ENCODE results near the gene BMPER. TPM values are rescaled to one million over a fixed set of nuclear protein-coding genes. Genes with fewer than 3 reads are reported as not detected.

BMPER gene
- total and polyA plus RNA-seq, 10 of the 15 experiments (the other 5 are each of a cell fraction or from before 2014, with no cell fraction given): 0.02 to 0.08 TPM; not detected in 8

DNA sequence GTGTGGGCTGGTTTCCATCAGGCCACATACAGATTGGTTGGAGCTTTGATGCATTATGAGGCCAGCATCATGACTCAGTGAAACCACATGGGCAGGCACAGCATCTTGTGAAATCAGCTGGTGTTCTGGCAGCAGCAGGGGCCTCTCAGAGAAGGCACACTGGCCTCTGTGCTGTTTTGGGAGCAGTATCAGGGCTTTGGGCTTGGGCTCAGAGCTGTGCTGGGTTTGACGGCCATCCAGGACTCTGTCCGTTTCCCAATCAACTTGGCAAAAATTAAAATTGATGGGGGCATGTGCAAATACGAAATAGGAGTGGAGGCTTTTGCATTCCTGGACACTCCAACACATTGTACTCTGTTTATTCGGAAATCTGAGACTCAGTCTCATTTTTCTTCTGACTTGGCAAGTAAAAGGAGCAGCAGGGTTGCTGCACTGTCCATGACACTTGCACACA, 190.9 kb downstream of the BMPER start:
- Histone ChIP-seq H3K36me3 (ENCODE audit: control insufficient read depth in 2 of 2, insufficient read depth in 2 of 2, low read length in 1 of 2) (no peaks in the 10 kb centered on the region), H3K27ac (ENCODE audit: control insufficient read depth, insufficient read depth) (no peak overlapping the region), H2AFZ (ENCODE audit: control insufficient read depth, low read depth, low read length) (no peak overlapping the region), H3K79me2 (ENCODE audit: control insufficient read depth, insufficient read depth, low read length) (no peaks in the 10 kb centered on the region), H3K4me2 (ENCODE audit: control insufficient read depth, insufficient read depth) (no peak overlapping the region), H4K20me1 (ENCODE audit: control insufficient read depth, insufficient read depth) (no peaks in the 10 kb centered on the region), H3K4me1 (ENCODE audit: control insufficient read depth, insufficient read depth, low read length) (no peaks in the 10 kb centered on the region), H3K9ac (ENCODE audit: control insufficient read depth, insufficient read depth, low read length) (no peak overlapping the region), H3K9me3 (replicated peaks; ENCODE audit: control insufficient read depth, insufficient read depth, low read length) (no peaks in the 10 kb centered on the region), H3K4me3 (no peak overlapping the region), H3K27me3 (replicated peaks in 1 of 2; ENCODE audit: control insufficient read depth in 2 of 2, insufficient read depth in 2 of 2, low read length in 1 of 2) (no peaks in the 10 kb centered on the region; a peak in 1 of 4 replicates)
- SMC1A ChIA-PET (ENCODE audit: uncharacterized antibody, unreplicated experiment): no interaction called here
- in situ Hi-C loops (cut with MboI): no loop called here
- POLR2A ChIA-PET: no interaction called here
- TF ChIP-seq ATF7 (IDR thresholded peaks at IDR 0.05; ENCODE audit: low read depth): no peak
- TF ChIP-seq WRNIP1 (IDR thresholded peaks at IDR 0.05; ENCODE audit: borderline replicate concordance, low read depth, low read length): no peak
- TF ChIP-seq NBN (IDR thresholded peaks at IDR 0.05): no peak
- no peak for TF ChIP-seq TBL1XR1 (IDR thresholded peaks at IDR 0.05; ENCODE audit: low read depth, low read length)
- no peak for TF ChIP-seq YY1 (IDR thresholded peaks at IDR 0.05; ENCODE audit: low read depth, low read length)
- no peak for TF ChIP-seq ZNF592 (IDR thresholded peaks at IDR 0.05)
- no peak for TF ChIP-seq HDGF (IDR thresholded peaks at IDR 0.05)
- no peak for TF ChIP-seq TCF12 (IDR thresholded peaks at IDR 0.05; ENCODE audit: low read depth, low read length)
- no peak for TF ChIP-seq TCF3 (IDR thresholded peaks at IDR 0.05; ENCODE audit: borderline replicate concordance, insufficient read depth, low read depth, low read length)
- no peak for TF ChIP-seq SUPT20H (IDR thresholded peaks at IDR 0.05; ENCODE audit: borderline replicate concordance, control insufficient read depth, low read depth, low read length)
- CTCF ChIA-PET: no interaction called here
- DNase-seq (ENCODE audit: low read depth, low spot score) (no peak), FAIRE-seq (no peak), ATAC-seq (no peak)
- WGBS (ENCODE audit: insufficient coverage, insufficient replicate concordance, low lambda C conversion rate, missing lambda C conversion rate): 34% methylated on average over 4 of the region's 4 CpGs
- intact Hi-C loops (cut with micrococcal nuclease; ENCODE audit: unreplicated experiment): no loop called here
- RAD21 ChIA-PET (ENCODE audit: unreplicated experiment): no interaction called here
- no TSS peak for BruUV-seq (replicated peaks)
